ENCODE data around the gene FOXO3. TPM values are rescaled to one million over a fixed set of nuclear protein-coding genes. Genes with fewer than 3 reads are reported as not detected.

FOXO3 gene
- total RNA-seq, 1 donor from 2014 or later: 37.3 TPM

GRCh38 chr6:108581932-108582475 lies 21.3 kb downstream of the FOXO3 start:
- Mint-ChIP-seq H3K9me3 (ENCODE audit: unreplicated experiment) (no peaks in the 10 kb centered on the region), H3K27me3 (ENCODE audit: low read depth, unreplicated experiment) (no peaks in the 10 kb centered on the region), H3K4me3 (ENCODE audit: unreplicated experiment) (no peak overlapping the region), H3K4me1 (ENCODE audit: low read depth, unreplicated experiment) (peaks cover 72% of the 10 kb centered on the region), H3K36me3 (ENCODE audit: low read depth, unreplicated experiment) (peaks cover 11% of the 10 kb centered on the region), H3K27ac (ENCODE audit: unreplicated experiment) (peak overlapping the region; percentile 65)
- H4K20me1 ChIP-seq (ENCODE audit: insufficient read depth, low read length): peaks cover 76% of the 10 kb centered on the region
- peaks cover 88% of the 10 kb centered on the region for H3K79me2 ChIP-seq (ENCODE audit: insufficient read depth, low read length)
- H3K9ac ChIP-seq (ENCODE audit: low read length): peak overlapping the region; percentile 44
- DNase-seq (ENCODE audit: low read depth): no peak
- peak overlapping the region; percentile 72 for H3K27ac ChIP-seq (ENCODE audit: low read depth, low read length)
- H3K4me1 ChIP-seq (ENCODE audit: insufficient read depth, low read length): peaks cover 43% of the 10 kb centered on the region
- peak overlapping the region; percentile 84 for H3K4me2 ChIP-seq (ENCODE audit: low read length)
- no peaks in the 10 kb centered on the region for H3K36me3 ChIP-seq (ENCODE audit: insufficient read depth, low read length)
- no peaks in the 10 kb centered on the region for H3K9me3 ChIP-seq (ENCODE audit: insufficient read depth, low read depth, low read length)
- FAIRE-seq: no peak
- TF ChIP-seq, protein P1, sequence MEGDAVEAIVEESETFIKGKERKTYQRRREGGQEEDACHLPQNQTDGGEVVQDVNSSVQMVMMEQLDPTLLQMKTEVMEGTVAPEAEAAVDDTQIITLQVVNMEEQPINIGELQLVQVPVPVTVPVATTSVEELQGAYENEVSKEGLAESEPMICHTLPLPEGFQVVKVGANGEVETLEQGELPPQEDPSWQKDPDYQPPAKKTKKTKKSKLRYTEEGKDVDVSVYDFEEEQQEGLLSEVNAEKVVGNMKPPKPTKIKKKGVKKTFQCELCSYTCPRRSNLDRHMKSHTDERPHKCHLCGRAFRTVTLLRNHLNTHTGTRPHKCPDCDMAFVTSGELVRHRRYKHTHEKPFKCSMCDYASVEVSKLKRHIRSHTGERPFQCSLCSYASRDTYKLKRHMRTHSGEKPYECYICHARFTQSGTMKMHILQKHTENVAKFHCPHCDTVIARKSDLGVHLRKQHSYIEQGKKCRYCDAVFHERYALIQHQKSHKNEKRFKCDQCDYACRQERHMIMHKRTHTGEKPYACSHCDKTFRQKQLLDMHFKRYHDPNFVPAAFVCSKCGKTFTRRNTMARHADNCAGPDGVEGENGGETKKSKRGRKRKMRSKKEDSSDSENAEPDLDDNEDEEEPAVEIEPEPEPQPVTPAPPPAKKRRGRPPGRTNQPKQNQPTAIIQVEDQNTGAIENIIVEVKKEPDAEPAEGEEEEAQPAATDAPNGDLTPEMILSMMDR (IDR thresholded peaks at IDR 0.05; ENCODE audit: insufficient read depth, low read depth, low read length): no peak
- TF ChIP-seq EZH2 (IDR thresholded peaks at IDR 0.05; ENCODE audit: insufficient read depth, low read length): no peak
- H3K27me3 ChIP-seq (ENCODE audit: insufficient read depth, low read length): no peaks in the 10 kb centered on the region
- no peak overlapping the region for H2AFZ ChIP-seq (ENCODE audit: low read depth, low read length)
- H3K4me3 ChIP-seq (ENCODE audit: insufficient read depth, low read depth, low read length): peak overlapping the region; percentile 47

DNA sequence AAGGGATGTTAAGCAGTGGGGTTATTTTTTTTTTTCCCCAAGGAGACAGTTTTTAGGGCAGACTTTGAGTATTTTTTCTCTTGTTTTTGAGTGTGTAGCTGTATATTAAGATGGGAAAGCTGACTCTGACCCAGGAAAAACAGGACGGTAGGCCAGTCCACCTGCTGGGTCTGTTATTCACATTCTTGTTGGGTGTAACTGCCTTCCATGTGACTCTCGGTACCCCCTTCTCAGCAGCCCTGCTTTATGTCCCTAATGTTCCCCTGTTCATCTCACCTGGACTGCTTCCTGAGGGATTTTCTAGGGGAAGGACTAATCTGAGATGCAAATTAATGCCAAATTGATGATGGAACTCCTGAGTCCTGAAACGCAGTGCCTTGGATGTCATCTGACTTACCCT lies 21.9 kb downstream of the FOXO3 start:
- H3K79me2 ChIP-seq (ENCODE audit: insufficient read depth, low read length): peaks cover 88% of the 10 kb centered on the region
- H3K4me1 ChIP-seq (ENCODE audit: insufficient read depth, low read length): peaks cover 50% of the 10 kb centered on the region
- H3K9ac ChIP-seq (ENCODE audit: low read length): peak overlapping the region; percentile 44
- no peak overlapping the region for H3K4me3 ChIP-seq (ENCODE audit: insufficient read depth, low read depth, low read length)
- FAIRE-seq (no peak), DNase-seq (ENCODE audit: low read depth) (no peak)
- Mint-ChIP-seq H3K9me3 (ENCODE audit: unreplicated experiment) (no peaks in the 10 kb centered on the region), H3K4me3 (ENCODE audit: unreplicated experiment) (no peak overlapping the region), H3K27me3 (ENCODE audit: low read depth, unreplicated experiment) (no peaks in the 10 kb centered on the region), H3K36me3 (ENCODE audit: low read depth, unreplicated experiment) (peaks cover 11% of the 10 kb centered on the region), H3K27ac (ENCODE audit: unreplicated experiment) (peak overlapping the region; percentile 65), H3K4me1 (ENCODE audit: low read depth, unreplicated experiment) (peaks cover 77% of the 10 kb centered on the region)
- no peaks in the 10 kb centered on the region for H3K36me3 ChIP-seq (ENCODE audit: insufficient read depth, low read length)
- H3K9me3 ChIP-seq (ENCODE audit: insufficient read depth, low read depth, low read length): no peaks in the 10 kb centered on the region
- H2AFZ ChIP-seq (ENCODE audit: low read depth, low read length): no peak overlapping the region
- peak overlapping the region; percentile 84 for H3K4me2 ChIP-seq (ENCODE audit: low read length)
- peak overlapping the region; percentile 72 for H3K27ac ChIP-seq (ENCODE audit: low read depth, low read length)
- peaks cover 76% of the 10 kb centered on the region for H4K20me1 ChIP-seq (ENCODE audit: insufficient read depth, low read length)
- no peaks in the 10 kb centered on the region for H3K27me3 ChIP-seq (ENCODE audit: insufficient read depth, low read length)
- TF ChIP-seq EZH2 (IDR thresholded peaks at IDR 0.05; ENCODE audit: insufficient read depth, low read length): no peak
- TF ChIP-seq, protein P1 (IDR thresholded peaks at IDR 0.05; ENCODE audit: insufficient read depth, low read depth, low read length): no peak

DNA sequence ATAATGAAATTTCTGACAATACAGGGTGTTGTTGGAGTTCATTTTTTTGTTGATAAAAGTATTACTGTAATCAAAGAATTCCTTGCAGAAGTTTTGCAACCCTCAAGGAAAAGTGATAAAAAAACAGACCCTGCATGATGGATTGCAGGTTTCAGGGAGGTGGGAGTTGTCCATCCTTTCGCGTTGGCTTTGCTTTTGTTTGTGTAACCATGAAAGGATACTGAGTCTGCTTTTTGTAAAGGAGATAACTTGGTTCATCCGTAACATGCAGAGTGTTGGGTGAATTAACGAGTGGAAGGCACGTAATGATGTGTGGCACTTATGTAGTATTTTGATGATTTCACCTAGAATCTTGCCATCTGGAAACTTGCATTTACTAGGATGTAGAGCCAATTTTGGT lies 23.6 kb downstream of the FOXO3 start:
- Histone ChIP-seq H3K27me3 (ENCODE audit: insufficient read depth, low read length) (no peaks in the 10 kb centered on the region), H2AFZ (ENCODE audit: low read depth, low read length) (no peak overlapping the region), H3K4me1 (ENCODE audit: insufficient read depth, low read length) (peaks cover 55% of the 10 kb centered on the region), H3K9me3 (ENCODE audit: insufficient read depth, low read depth, low read length) (no peaks in the 10 kb centered on the region), H3K36me3 (ENCODE audit: insufficient read depth, low read length) (no peaks in the 10 kb centered on the region), H3K4me3 (ENCODE audit: insufficient read depth, low read depth, low read length) (no peak overlapping the region), H3K9ac (ENCODE audit: low read length) (no peak overlapping the region), H4K20me1 (ENCODE audit: insufficient read depth, low read length) (peaks cover 65% of the 10 kb centered on the region), H3K79me2 (ENCODE audit: insufficient read depth, low read length) (peaks cover 73% of the 10 kb centered on the region), H3K4me2 (ENCODE audit: low read length) (no peak overlapping the region), H3K27ac (ENCODE audit: low read depth, low read length) (no peak overlapping the region)
- Mint-ChIP-seq H3K4me1 (ENCODE audit: low read depth, unreplicated experiment) (peaks cover 75% of the 10 kb centered on the region), H3K4me3 (ENCODE audit: unreplicated experiment) (peak overlapping the region; percentile 5), H3K27me3 (ENCODE audit: low read depth, unreplicated experiment) (no peaks in the 10 kb centered on the region), H3K27ac (ENCODE audit: unreplicated experiment) (no peak overlapping the region), H3K9me3 (ENCODE audit: unreplicated experiment) (no peaks in the 10 kb centered on the region), H3K36me3 (ENCODE audit: low read depth, unreplicated experiment) (peaks cover 3% of the 10 kb centered on the region)
- no peak for DNase-seq (ENCODE audit: low read depth)
- TF ChIP-seq EZH2 (IDR thresholded peaks at IDR 0.05; ENCODE audit: insufficient read depth, low read length): no peak
- TF ChIP-seq, protein P1 (IDR thresholded peaks at IDR 0.05; ENCODE audit: insufficient read depth, low read depth, low read length): no peak
- FAIRE-seq: no peak
